Measurements from ENCODE around the gene YJU2.
A peak's percentile ranks its signal among the peaks of the same experiment; 100 is the strongest.

YJU2 gene

DNA sequence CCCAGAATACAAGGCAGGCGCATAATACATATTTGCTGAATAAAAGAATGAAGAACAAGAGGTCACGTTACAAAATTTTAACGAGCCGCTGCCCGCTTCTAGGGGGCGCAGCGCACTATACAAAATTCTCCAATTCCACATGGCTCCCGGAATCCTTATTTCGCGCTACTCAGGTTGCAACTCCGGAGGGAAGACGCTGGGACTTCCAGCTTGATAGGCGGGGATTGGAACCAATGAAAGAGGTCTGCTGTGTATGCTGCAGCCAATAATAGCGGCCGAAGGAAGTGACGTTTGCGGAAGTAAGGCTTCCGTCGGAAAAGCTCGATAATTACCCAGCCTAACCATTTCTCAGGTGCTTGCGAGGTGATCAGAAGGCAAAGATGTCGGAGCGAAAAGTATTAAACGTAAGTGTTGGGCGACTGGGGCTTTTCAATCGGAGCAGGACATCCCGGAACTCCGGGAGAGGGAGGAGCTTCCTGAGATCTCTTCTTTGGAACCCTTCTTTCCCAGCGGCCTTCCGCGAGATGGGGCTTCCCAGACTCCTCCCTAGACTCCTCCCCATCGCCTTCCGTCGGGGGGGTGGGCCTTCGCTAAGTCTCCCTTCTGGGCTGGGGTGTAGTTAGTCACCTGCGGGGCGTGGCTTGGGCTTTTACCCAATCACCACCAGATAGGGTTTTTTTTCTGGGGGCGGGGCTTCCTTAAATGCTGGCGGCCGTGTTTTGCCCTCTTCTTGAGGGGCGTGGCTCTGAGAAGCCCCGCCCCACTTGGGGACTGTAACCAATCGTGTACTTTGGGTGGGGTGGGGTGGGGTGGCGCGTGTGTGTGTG, at the start of gene YJU2:
Gene YJU2 (plus strand): TSS at position 314 of the 827 bp plus-strand sequence. CDS start 67 bp downstream, at position 381.
- H3K36me3 ChIP-seq (replicated peaks; ENCODE audit: insufficient read depth, low read length) = peaks cover 11% of the 10 kb centered on the region; the same call in 1 of the 2 replicates
- H3K9me2 ChIP-seq (replicated peaks; ENCODE audit: insufficient read depth, low read length) = no peaks in the 10 kb centered on the region
- peak within 1 kb of the TSS; percentile 81 for H3K9ac ChIP-seq (ENCODE audit: low read length)
- H3F3A ChIP-seq (ENCODE audit: insufficient read depth, low read length) = peaks cover 5% of the 10 kb centered on the region; the same call in 1 of the 2 replicates
- H4K20me1 ChIP-seq (ENCODE audit: insufficient read depth, low read length) = no peaks in the 10 kb centered on the region
- peaks cover 23% of the 10 kb centered on the region for H3K79me2 ChIP-seq (ENCODE audit: low read length)
- no peaks in the 10 kb centered on the region for H3K9me3 ChIP-seq (replicated peaks; ENCODE audit: insufficient read depth, low read length)
- TF ChIP-seq EZH2phosphoT487 (IDR thresholded peaks at IDR 0.05; ENCODE audit: low read length) (no peak), EZH2 (optimal IDR thresholded peaks at IDR 0.05; ENCODE audit: low read depth, low read length) (no peak)
- TF ChIP-seq, protein P1, sequence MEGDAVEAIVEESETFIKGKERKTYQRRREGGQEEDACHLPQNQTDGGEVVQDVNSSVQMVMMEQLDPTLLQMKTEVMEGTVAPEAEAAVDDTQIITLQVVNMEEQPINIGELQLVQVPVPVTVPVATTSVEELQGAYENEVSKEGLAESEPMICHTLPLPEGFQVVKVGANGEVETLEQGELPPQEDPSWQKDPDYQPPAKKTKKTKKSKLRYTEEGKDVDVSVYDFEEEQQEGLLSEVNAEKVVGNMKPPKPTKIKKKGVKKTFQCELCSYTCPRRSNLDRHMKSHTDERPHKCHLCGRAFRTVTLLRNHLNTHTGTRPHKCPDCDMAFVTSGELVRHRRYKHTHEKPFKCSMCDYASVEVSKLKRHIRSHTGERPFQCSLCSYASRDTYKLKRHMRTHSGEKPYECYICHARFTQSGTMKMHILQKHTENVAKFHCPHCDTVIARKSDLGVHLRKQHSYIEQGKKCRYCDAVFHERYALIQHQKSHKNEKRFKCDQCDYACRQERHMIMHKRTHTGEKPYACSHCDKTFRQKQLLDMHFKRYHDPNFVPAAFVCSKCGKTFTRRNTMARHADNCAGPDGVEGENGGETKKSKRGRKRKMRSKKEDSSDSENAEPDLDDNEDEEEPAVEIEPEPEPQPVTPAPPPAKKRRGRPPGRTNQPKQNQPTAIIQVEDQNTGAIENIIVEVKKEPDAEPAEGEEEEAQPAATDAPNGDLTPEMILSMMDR (IDR thresholded peaks at IDR 0.05; ENCODE audit: low read length) = peak; percentile 64
- H2AFZ ChIP-seq (ENCODE audit: low read length) = peak within 1 kb of the TSS; percentile 95
- H3K4me3 ChIP-seq (ENCODE audit: low read length) = peak within 1 kb of the TSS; percentile 74
- no peaks in the 10 kb centered on the region for H3K27me3 ChIP-seq (replicated peaks; ENCODE audit: insufficient read depth, low read length)
- H3K4me2 ChIP-seq (ENCODE audit: low read depth, low read length) = peak within 1 kb of the TSS; percentile 77
- H3K27ac ChIP-seq (ENCODE audit: low read length) = peak within 1 kb of the TSS; percentile 85
- peaks cover 19% of the 10 kb centered on the region; the same call in 1 of the 2 replicates for H3K4me1 ChIP-seq (ENCODE audit: low read length)
- peak; percentile 100 for DNase-seq

DNA sequence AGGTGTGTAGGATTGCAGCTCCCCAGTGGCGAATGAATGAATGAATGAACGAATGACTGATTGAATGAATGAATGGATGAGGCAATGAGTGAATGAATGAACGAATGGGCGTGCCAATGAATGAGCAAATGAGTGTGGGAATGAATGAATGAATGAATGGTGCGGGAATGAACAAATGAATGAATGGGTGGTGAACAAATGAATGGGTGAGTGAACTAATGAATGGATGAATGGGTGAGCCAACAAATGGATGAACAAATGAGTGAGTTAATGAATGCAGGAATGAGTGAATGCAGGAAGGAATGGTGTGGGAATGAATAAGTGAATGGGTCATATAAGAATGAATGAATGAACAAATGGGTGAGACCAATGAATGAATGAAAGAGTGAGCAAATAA, 49.7 kb upstream of the YJU2 start:
- Histone ChIP-seq H3K27ac (ENCODE audit: low read length) (no peak overlapping the region), H2AFZ (ENCODE audit: low read length) (no peak overlapping the region), H3K79me2 (ENCODE audit: low read length) (no peaks in the 10 kb centered on the region), H3K9me2 (replicated peaks; ENCODE audit: insufficient read depth, low read length) (no peaks in the 10 kb centered on the region), H3K4me2 (ENCODE audit: low read depth, low read length) (no peak overlapping the region), H3K4me3 (ENCODE audit: low read length) (no peak overlapping the region), H3F3A (ENCODE audit: insufficient read depth, low read length) (no peaks in the 10 kb centered on the region), H3K9ac (ENCODE audit: low read length) (no peak overlapping the region), H3K27me3 (replicated peaks; ENCODE audit: insufficient read depth, low read length) (peaks cover 94% of the 10 kb centered on the region), H3K4me1 (ENCODE audit: low read length) (no peaks in the 10 kb centered on the region), H3K36me3 (replicated peaks; ENCODE audit: insufficient read depth, low read length) (no peaks in the 10 kb centered on the region), H3K9me3 (replicated peaks; ENCODE audit: insufficient read depth, low read length) (no peaks in the 10 kb centered on the region), H4K20me1 (ENCODE audit: insufficient read depth, low read length) (no peaks in the 10 kb centered on the region)
- DNase-seq = no peak
- TF ChIP-seq, protein P1 (IDR thresholded peaks at IDR 0.05; ENCODE audit: low read length) = no peak
- TF ChIP-seq EZH2phosphoT487 (IDR thresholded peaks at IDR 0.05; ENCODE audit: low read length) = no peak

GRCh38 chr19:4197625-4198466, 49.0 kb upstream of the YJU2 start:
- no peaks in the 10 kb centered on the region for H4K20me1 ChIP-seq (ENCODE audit: insufficient read depth, low read length)
- H3F3A ChIP-seq (ENCODE audit: insufficient read depth, low read length) = no peaks in the 10 kb centered on the region
- H3K9ac ChIP-seq (ENCODE audit: low read length) = no peak overlapping the region
- H3K4me3 ChIP-seq (ENCODE audit: low read length) = no peak overlapping the region
- TF ChIP-seq, protein P1 (IDR thresholded peaks at IDR 0.05; ENCODE audit: low read length) = no peak
- no peak for TF ChIP-seq EZH2 (optimal IDR thresholded peaks at IDR 0.05; ENCODE audit: low read depth, low read length)
- no peak for TF ChIP-seq EZH2phosphoT487 (IDR thresholded peaks at IDR 0.05; ENCODE audit: low read length)
- no peaks in the 10 kb centered on the region for H3K9me3 ChIP-seq (replicated peaks; ENCODE audit: insufficient read depth, low read length)
- no peaks in the 10 kb centered on the region for H3K4me1 ChIP-seq (ENCODE audit: low read length)
- no peak overlapping the region for H3K27ac ChIP-seq (ENCODE audit: low read length)
- H3K79me2 ChIP-seq (ENCODE audit: low read length) = no peaks in the 10 kb centered on the region
- DNase-seq = no peak
- H2AFZ ChIP-seq (ENCODE audit: low read length) = no peak overlapping the region
- no peaks in the 10 kb centered on the region for H3K36me3 ChIP-seq (replicated peaks; ENCODE audit: insufficient read depth, low read length)
- peaks cover 94% of the 10 kb centered on the region for H3K27me3 ChIP-seq (replicated peaks; ENCODE audit: insufficient read depth, low read length)
- H3K4me2 ChIP-seq (ENCODE audit: low read depth, low read length) = no peak overlapping the region
- H3K9me2 ChIP-seq (replicated peaks; ENCODE audit: insufficient read depth, low read length) = no peaks in the 10 kb centered on the region
